K562 (cell line): ENCODE measurements around the gene DSCAM. TPM values are rescaled to one million over a fixed set of nuclear protein-coding genes. Genes with fewer than 3 reads are reported as not detected.

Source experiments
- ATAC-seq: fragments of 200-7000 bp; cut with Tn5 transposase; 3 replicates; pipeline ENCODE4 v1.9.1; 2020; ENCODE audit warnings: moderate library complexity
- BruUV-seq: library from RNA; stranded (reverse); fragments of 400-500 nt; replicated peaks from 2 replicates; lab custom pipeline; 2021; lab: Mats Ljungman, UMichigan
- CTCF ChIA-PET: fragments of 300-600 bp; formaldehyde crosslinking; extraction: SDS; loops from one replicate; lab custom pipeline; 2021; ENCODE audit warnings: low intra/inter-chr PET ratio; lab: Yijun Ruan, JAX
- POLR2A ChIA-PET: fragments of 300-600, 350-650 bp; sonication (Branson Sonifier 250); formaldehyde crosslinking; extraction: SDS; loops from one replicate; lab custom pipeline; 2021; ENCODE audit warnings: antibody characterized with exemption, inconsistent platforms; lab: Yijun Ruan, JAX
- DNase-seq, 4 experiments: peaks; one replicate each; pipeline versions ENCODE4 v3.0.0 to v3.0.0-alpha.2; 2011 to 2018; ENCODE audit warnings: low spot score in 3 of 4, mixed read lengths in 3 of 4; ENCODE audit errors: extremely low read depth in 1 of 4
- FAIRE-seq: peaks from 2 replicates; lab custom pipeline; 2011; peaks lifted over from hg19 to GRCh38; lab: Jason Lieb, UNC
- H2AFZ ChIP-seq: 2 replicates; pipeline ENCODE4 v1.6.0; 2011; ENCODE audit warnings: low read depth, low read length, control low read depth, inconsistent platforms
- H3K27ac ChIP-seq: fragments of 200-600 bp; 3 replicates; pipeline ENCODE4 v1.8.0; 2011; ENCODE audit warnings: low read depth, mild to moderate bottlenecking, control low read depth, inconsistent platforms, low read length, moderate library complexity, mixed read lengths; ENCODE audit errors: extremely low read depth
- H3K27me3 ChIP-seq, 2 experiments: fragments of 300-600 bp in 1 of 2; 2 replicates in 1 of 2; 3 replicates in 1 of 2; pipeline versions ENCODE4 v1.6.0 to v1.8.0; 2011; ENCODE audit warnings: inconsistent platforms in 2 of 2, low read length in 2 of 2, mild to moderate bottlenecking in 1 of 2, mixed read lengths in 1 of 2, moderate library complexity in 1 of 2; ENCODE audit not compliant: control insufficient read depth in 2 of 2, insufficient read depth in 2 of 2
- H3K36me3 ChIP-seq: fragments of 300-600 bp; 3 replicates; pipeline ENCODE4 v1.8.0; 2011; ENCODE audit warnings: mild to moderate bottlenecking, low read length, inconsistent platforms; ENCODE audit not compliant: control insufficient read depth, insufficient read depth
- H3K4me1 ChIP-seq, 2 experiments: fragments of 200-600 bp in 1 of 2; replicated peaks in 1 of 2; 2 replicates in 1 of 2; 3 replicates in 1 of 2; pipeline versions ENCODE4 v1.5.1 to v1.8.0; 2011; ENCODE audit warnings: inconsistent platforms in 2 of 2, low read length in 2 of 2, mild to moderate bottlenecking in 1 of 2, mixed read lengths in 1 of 2, moderate library complexity in 1 of 2; ENCODE audit not compliant: control insufficient read depth in 2 of 2, insufficient read depth in 2 of 2
- H3K4me2 ChIP-seq: 2 replicates; pipeline ENCODE4 v1.6.1; 2011; ENCODE audit warnings: low read length, control low read depth, inconsistent platforms, mixed read lengths; ENCODE audit not compliant: insufficient read depth
- H3K4me3 ChIP-seq: fragments of 200-600 bp; sonication (generic), shearing (Covaris generic); 2 replicates; pipeline ENCODE4 v1.5.1; 2016; ENCODE audit warnings: control low read depth, inconsistent platforms
- H3K79me2 ChIP-seq: fragments of 200-600 bp; 3 replicates; pipeline ENCODE4 v1.8.0; 2011; ENCODE audit warnings: low read length, inconsistent platforms; ENCODE audit not compliant: control insufficient read depth, insufficient read depth
- H3K9ac ChIP-seq, 2 experiments: 2 replicates each; pipeline versions ENCODE4 v1.6.0 to v1.6.1; 2011; ENCODE audit warnings: low read depth in 2 of 2, low read length in 2 of 2, control low read depth in 1 of 2, inconsistent platforms in 1 of 2, mild to moderate bottlenecking in 1 of 2, mixed read lengths in 1 of 2; ENCODE audit not compliant: insufficient read depth in 1 of 2
- H3K9me1 ChIP-seq: one replicate; pipeline ENCODE4 v1.6.0; 2011; ENCODE audit warnings: inconsistent platforms, mild to moderate bottlenecking, low read length, moderate library complexity; ENCODE audit not compliant: control insufficient read depth, insufficient read depth
- H3K9me3 ChIP-seq: replicated peaks from 2 replicates; pipeline ENCODE4 v1.5.1; 2011; ENCODE audit warnings: low read depth, low read length, inconsistent platforms; ENCODE audit not compliant: control insufficient read depth, insufficient read depth
- H4K20me1 ChIP-seq: replicated peaks from 2 replicates; pipeline ENCODE4 v1.6.1; 2011; ENCODE audit warnings: low read length, inconsistent platforms, mixed read lengths; ENCODE audit not compliant: control insufficient read depth, insufficient read depth
- BHLHE40 ChIP-seq: IDR thresholded peaks from 2 replicates; pipeline ENCODE4 v1.6.1; 2011; ENCODE audit warnings: low read length, improper control_type of control experiment
- FIP1L1 ChIP-seq: fragments of 200-400 bp; formaldehyde crosslinking; IDR thresholded peaks from 2 replicates; pipeline ENCODE4 v1.6.1; 2018; ENCODE audit warnings: mild to moderate bottlenecking, low read depth, low read length; ENCODE audit not compliant: poor library complexity, severe bottlenecking
- GABPA ChIP-seq: fragments of 200-800 bp; sonication (Bioruptor generic); conservative IDR thresholded peaks from 2 replicates; pipeline ENCODE4 v1.6.1; 2016; ENCODE audit warnings: low read depth, missing genetic modification characterization, missing compliant biosample characterization
- GATAD2B ChIP-seq: fragments of 450-650 bp; IDR thresholded peaks from 2 replicates; pipeline ENCODE4 v1.6.1; 2017; ENCODE audit warnings: mild to moderate bottlenecking, borderline replicate concordance
- POLR2A ChIP-seq: fragments of 450-650 bp; conservative IDR thresholded peaks from 2 replicates; pipeline ENCODE4 v1.6.1; 2016
- SIN3B ChIP-seq: fragments of 450-650 bp; IDR thresholded peaks from 2 replicates; pipeline ENCODE4 v1.6.1; 2017; ENCODE audit warnings: low read depth, mild to moderate bottlenecking, moderate library complexity
- TAF9B ChIP-seq: fragments of 450-650 bp; IDR thresholded peaks from 2 replicates; pipeline ENCODE4 v1.6.1; 2018; ENCODE audit warnings: mild to moderate bottlenecking; ENCODE audit not compliant: partially characterized antibody
- ZFX ChIP-seq: sonication (generic); formaldehyde crosslinking; IDR thresholded peaks from 2 replicates; pipeline ENCODE4 v1.8.0; 2022; ENCODE audit warnings: mild to moderate bottlenecking, missing genetic modification reagents, moderate library complexity
- ZKSCAN8 ChIP-seq: fragments of 200-800 bp; sonication (Bioruptor generic); IDR thresholded peaks from 2 replicates; pipeline ENCODE4 v1.6.1; 2016; ENCODE audit warnings: missing genetic modification characterization, missing compliant biosample characterization
- ZNF274 ChIP-seq: IDR thresholded peaks from 2 replicates; pipeline ENCODE4 v1.6.1; 2011; ENCODE audit warnings: low read depth, mild to moderate bottlenecking, low read length, moderate library complexity, borderline replicate concordance
- ZNF561 ChIP-seq: fragments of 450-650 bp; formaldehyde crosslinking; conservative IDR thresholded peaks from 2 replicates; pipeline ENCODE4 v1.4.0; 2020; ENCODE audit warnings: mild to moderate bottlenecking, moderate library complexity
- ZSCAN29 ChIP-seq: fragments of 450-650 bp; IDR thresholded peaks from 2 replicates; pipeline ENCODE4 v1.6.1; 2017
- WGBS: fragments of 100-300 bp; shearing (Covaris generic); methylation state at CpG from one replicate; pipeline ENCODE4 v1.1.6; 2016; ENCODE audit warnings: low coverage, mixed read lengths; ENCODE audit not compliant: insufficient coverage; ENCODE audit errors: missing lambda C conversion rate; 5-methylcytosine and 5-hydroxymethylcytosine counted together
- in situ Hi-C: fragments of 300-500 bp; cut with MboI; formaldehyde crosslinking; loops from 4 replicates; pipeline ENCODE4 v1.15.0; 2018; ENCODE audit warnings: inconsistent platforms, mixed read lengths
- intact Hi-C: fragments of 100-400 bp; cut with micrococcal nuclease; formaldehyde crosslinking; loops from 2 replicates; pipeline ENCODE4 v1.14.2; 2022
- polyA plus RNA-seq, 8 experiments: library from polyadenylated mRNA; depleted of rRNA in 4 of 8; stranded (reverse) in 5 of 8; unstranded in 3 of 8; fragments of >200 nt; fragmentation: Nextera tagmentation in 2 of 8; fragmentation: Illumina TruSeq in 1 of 8; extraction: Ambion mirVana in 2 of 8; extraction: Trizol in 1 of 8; gene quantifications; 2 replicates each; pipeline versions ENCODE4 v1.2.1 to v1.2.3, GENCODE V29; 2011 to 2014; ENCODE audit warnings: inconsistent platforms in 1 of 8, missing spikeins in 1 of 8
- total RNA-seq, 7 experiments: library from RNA; depleted of rRNA in 6 of 7; stranded (reverse); fragments of >200 nt in 6 of 7; fragmentation: Illumina TruSeq in 2 of 7; extraction: Trizol in 2 of 7; gene quantifications; 2 replicates each; pipeline versions ENCODE4 v1.2.1 to v1.2.3, GENCODE V29; 2011 to 2021; ENCODE audit warnings: low replicate concordance in 1 of 7
- TF ChIP-seq, protein P1 (sequence below): fragments of 450-650 bp; IDR thresholded peaks from one replicate; pipeline ENCODE4 v1.6.1; 2018; ENCODE audit warnings: mild to moderate bottlenecking, moderate library complexity; ENCODE audit not compliant: partially characterized antibody
- TF ChIP-seq, protein P2 (sequence below): IDR thresholded peaks from 2 replicates; pipeline ENCODE4 v1.6.1; 2014; ENCODE audit warnings: antibody characterized with exemption
- TF ChIP-seq, protein P3 (sequence below): sonication (generic); formaldehyde crosslinking; IDR thresholded peaks from 2 replicates; pipeline ENCODE4 v1.8.1; 2023; ENCODE audit warnings: mild to moderate bottlenecking, missing genetic modification reagents, moderate library complexity
- TF ChIP-seq, protein P4 (sequence below), 2 experiments: IDR thresholded peaks; 2 replicates each; pipeline ENCODE4 v1.6.1; 2011; ENCODE audit warnings: borderline replicate concordance in 1 of 2, control low read depth in 1 of 2, low read depth in 1 of 2, low read length in 1 of 2, mild to moderate bottlenecking in 1 of 2, mixed read lengths in 1 of 2, moderate library complexity in 1 of 2; ENCODE audit not compliant: insufficient read depth in 1 of 2, insufficient read length in 1 of 2, poor library complexity in 1 of 2, severe bottlenecking in 1 of 2; ENCODE audit errors: extremely low read depth in 1 of 2

Gene DSCAM
- total and polyA plus RNA-seq, 9 of the 15 experiments (the other 6 are each of a cell fraction or from before 2014, with no cell fraction given) = not detected

DNA sequence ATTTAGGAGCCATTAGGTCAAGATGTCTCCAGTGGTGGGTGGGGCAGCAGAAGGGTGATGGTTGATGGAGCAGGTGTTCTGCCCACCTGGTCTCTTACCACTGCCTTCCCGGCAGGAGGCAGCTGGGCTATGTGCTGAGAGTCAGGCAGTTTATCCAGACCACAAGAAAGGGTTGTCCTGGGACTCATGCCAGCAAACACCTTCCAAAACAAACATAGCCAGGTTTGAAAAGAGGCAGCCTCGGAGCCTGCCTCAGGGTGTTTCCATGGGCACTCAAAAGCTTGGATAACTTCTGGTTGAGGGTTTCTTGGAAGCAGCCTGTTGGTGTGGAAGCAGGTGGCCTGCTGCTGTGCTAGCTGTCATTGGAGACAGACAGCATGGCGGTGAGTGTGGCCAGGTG, 792.6 kb downstream of the DSCAM start (continued):
- TF ChIP-seq FIP1L1 (no peak), POLR2A (no peak)
- TF ChIP-seq, protein P1, sequence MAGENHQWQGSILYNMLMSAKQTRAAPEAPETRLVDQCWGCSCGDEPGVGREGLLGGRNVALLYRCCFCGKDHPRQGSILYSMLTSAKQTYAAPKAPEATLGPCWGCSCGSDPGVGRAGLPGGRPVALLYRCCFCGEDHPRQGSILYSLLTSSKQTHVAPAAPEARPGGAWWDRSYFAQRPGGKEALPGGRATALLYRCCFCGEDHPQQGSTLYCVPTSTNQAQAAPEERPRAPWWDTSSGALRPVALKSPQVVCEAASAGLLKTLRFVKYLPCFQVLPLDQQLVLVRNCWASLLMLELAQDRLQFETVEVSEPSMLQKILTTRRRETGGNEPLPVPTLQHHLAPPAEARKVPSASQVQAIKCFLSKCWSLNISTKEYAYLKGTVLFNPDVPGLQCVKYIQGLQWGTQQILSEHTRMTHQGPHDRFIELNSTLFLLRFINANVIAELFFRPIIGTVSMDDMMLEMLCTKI = no peak
- TF ChIP-seq, protein P2, sequence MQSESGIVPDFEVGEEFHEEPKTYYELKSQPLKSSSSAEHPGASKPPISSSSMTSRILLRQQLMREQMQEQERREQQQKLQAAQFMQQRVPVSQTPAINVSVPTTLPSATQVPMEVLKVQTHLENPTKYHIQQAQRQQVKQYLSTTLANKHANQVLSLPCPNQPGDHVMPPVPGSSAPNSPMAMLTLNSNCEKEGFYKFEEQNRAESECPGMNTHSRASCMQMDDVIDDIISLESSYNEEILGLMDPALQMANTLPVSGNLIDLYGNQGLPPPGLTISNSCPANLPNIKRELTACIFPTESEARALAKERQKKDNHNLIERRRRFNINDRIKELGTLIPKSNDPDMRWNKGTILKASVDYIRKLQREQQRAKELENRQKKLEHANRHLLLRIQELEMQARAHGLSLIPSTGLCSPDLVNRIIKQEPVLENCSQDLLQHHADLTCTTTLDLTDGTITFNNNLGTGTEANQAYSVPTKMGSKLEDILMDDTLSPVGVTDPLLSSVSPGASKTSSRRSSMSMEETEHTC = no peak

DNA sequence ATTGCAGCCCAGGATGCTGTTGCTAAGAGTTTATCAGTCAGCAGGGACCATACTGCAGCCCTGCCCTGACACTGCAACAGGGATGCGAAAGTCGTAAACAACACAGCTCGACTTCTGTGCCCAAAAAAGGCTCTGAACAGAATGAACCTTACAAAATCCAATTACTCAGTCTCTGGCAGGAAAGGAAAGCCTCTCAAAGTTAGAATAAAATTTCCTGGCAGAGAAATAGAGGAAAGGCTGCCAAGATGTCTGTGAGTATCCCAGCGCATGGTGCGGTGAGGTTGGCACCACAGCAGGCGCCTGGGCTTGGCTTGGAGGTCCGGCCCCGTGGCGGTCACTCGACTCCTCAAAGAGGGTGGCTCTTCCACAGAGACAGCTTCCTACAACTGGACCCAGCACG, 794.0 kb downstream of the DSCAM start:
- WGBS = 2% methylated on average over 11 of the region's 11 CpGs
- in situ Hi-C loops = no loop called here
- ATAC-seq = no peak
- TF ChIP-seq, protein P3, sequence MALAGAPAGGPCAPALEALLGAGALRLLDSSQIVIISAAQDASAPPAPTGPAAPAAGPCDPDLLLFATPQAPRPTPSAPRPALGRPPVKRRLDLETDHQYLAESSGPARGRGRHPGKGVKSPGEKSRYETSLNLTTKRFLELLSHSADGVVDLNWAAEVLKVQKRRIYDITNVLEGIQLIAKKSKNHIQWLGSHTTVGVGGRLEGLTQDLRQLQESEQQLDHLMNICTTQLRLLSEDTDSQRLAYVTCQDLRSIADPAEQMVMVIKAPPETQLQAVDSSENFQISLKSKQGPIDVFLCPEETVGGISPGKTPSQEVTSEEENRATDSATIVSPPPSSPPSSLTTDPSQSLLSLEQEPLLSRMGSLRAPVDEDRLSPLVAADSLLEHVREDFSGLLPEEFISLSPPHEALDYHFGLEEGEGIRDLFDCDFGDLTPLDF (CRISPR knock-in tag) = no peak
- TF ChIP-seq GATAD2B (no peak), ZNF561 (no peak), ZNF274 (no peak), BHLHE40 (no peak), TAF9B (no peak), ZKSCAN8 (CRISPR knock-in tag) (no peak), SIN3B (no peak), ZSCAN29 (no peak), ZFX (no peak), GABPA (tag) (no peak)
- TF ChIP-seq, protein P4, sequence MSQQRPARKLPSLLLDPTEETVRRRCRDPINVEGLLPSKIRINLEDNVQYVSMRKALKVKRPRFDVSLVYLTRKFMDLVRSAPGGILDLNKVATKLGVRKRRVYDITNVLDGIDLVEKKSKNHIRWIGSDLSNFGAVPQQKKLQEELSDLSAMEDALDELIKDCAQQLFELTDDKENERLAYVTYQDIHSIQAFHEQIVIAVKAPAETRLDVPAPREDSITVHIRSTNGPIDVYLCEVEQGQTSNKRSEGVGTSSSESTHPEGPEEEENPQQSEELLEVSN (IDR thresholded peaks at IDR 0.05; ENCODE audit: borderline replicate concordance in 1 of 2, extremely low read depth in 1 of 2, insufficient read depth in 1 of 2, insufficient read length in 1 of 2, low read depth in 1 of 2, low read length in 1 of 2, poor library complexity in 1 of 2, severe bottlenecking in 1 of 2) = no peak

More for the DNA sequence above, 794.0 kb downstream of the DSCAM start:
- Histone ChIP-seq H3K79me2 (no peaks in the 10 kb centered on the region), H3K4me2 (no peak overlapping the region), H3K9ac (no peak overlapping the region), H3K27me3 (no peaks in the 10 kb centered on the region; a peak in 1 of 5 replicates), H2AFZ (no peak overlapping the region), H3K4me3 (no peak overlapping the region), H4K20me1 (no peaks in the 10 kb centered on the region), H3K9me3 (no peaks in the 10 kb centered on the region), H3K27ac (no peak overlapping the region), H3K9me1 (no peaks in the 10 kb centered on the region), H3K4me1 (no peaks in the 10 kb centered on the region), H3K36me3 (no peaks in the 10 kb centered on the region)
- no peak for DNase-seq
- ChIA-PET POLR2A (interaction anchor here (0.8 kb wide), 1 partner anchor 333 kb away, joined by 3 read pairs; no protein-coding TSS in a partner anchor), CTCF (no interaction called here)
- no peak for FAIRE-seq
- BruUV-seq = no TSS peak
- intact Hi-C loops = no loop called here
